Measurements from ENCODE around the gene ELSPBP1. TPM values are rescaled to one million over a fixed set of nuclear protein-coding genes. Genes with fewer than 3 reads are reported as not detected.

ELSPBP1 gene
- total RNA-seq, 1 experiment from 2014 or later = not detected

DNA sequence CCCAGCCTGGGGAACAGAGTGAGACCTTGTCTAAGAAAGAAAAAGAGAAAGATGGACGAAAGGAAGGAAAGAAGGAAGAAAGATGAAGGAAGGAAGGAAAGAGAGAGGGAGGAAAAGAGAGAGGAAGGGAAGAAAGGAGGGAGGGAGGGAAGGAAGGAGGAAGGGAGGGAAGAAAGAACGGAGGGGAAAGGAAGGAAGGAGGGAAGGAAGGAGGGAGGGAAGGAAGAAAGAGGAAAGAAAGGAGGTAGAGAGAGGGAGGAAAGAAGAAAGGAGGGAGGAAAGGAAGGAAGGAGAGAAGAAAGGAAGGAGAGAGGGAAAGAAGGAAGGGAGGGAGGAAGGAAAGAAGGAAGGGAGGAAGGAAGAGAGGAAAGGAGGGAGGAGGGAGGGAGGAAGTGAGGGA is 28.6 kb downstream of the ELSPBP1 start:
- no peak overlapping the region for H3K4me3 Mint-ChIP-seq
- Histone ChIP-seq H3T11ph (ENCODE audit: low read length) (no peak overlapping the region), H4K8ac (replicated peaks; ENCODE audit: insufficient read length, low read depth, low read length) (no peak overlapping the region), H2AK5ac (ENCODE audit: insufficient read length, low read length) (no peak overlapping the region), H3K79me2 (ENCODE audit: insufficient read depth, low read length) (no peaks in the 10 kb centered on the region), H2AFZ (ENCODE audit: low read length) (no peak overlapping the region), H2BK12ac (ENCODE audit: insufficient read length, low read depth, low read length) (no peak overlapping the region), H4K20me1 (ENCODE audit: control insufficient read depth, insufficient read depth, insufficient read length) (no peaks in the 10 kb centered on the region), H3K27ac (ENCODE audit: insufficient read length, low read depth, low read length) (no peak overlapping the region), H3K9me3 (ENCODE audit: control insufficient read depth, low read depth, low read length) (no peaks in the 10 kb centered on the region), H3K4me1 (ENCODE audit: insufficient read depth, low read length) (no peaks in the 10 kb centered on the region), H2BK15ac (ENCODE audit: low read depth, low read length) (no peak overlapping the region), H2BK5ac (ENCODE audit: insufficient read length, low read length) (no peak overlapping the region), H4K91ac (ENCODE audit: insufficient read length, low read depth, low read length) (no peak overlapping the region), H3K79me1 (ENCODE audit: insufficient read depth, low read depth, low read length, poor library complexity, severe bottlenecking) (no peaks in the 10 kb centered on the region), H3K4ac (ENCODE audit: low read depth, low read length) (no peak overlapping the region), H3K4me2 (ENCODE audit: insufficient read depth, insufficient read length, low read length) (no peak overlapping the region), H2BK20ac (ENCODE audit: low read depth, low read length, poor library complexity, severe bottlenecking) (no peak overlapping the region), H3K18ac (ENCODE audit: insufficient read length, low read depth, low read length) (no peak overlapping the region), H3K14ac (ENCODE audit: insufficient read depth, low read length) (no peak overlapping the region), H3K9ac (ENCODE audit: extremely low read depth, insufficient read length, low read length) (no peak overlapping the region), H3K27me3 (ENCODE audit: insufficient read depth, low read length) (no peaks in the 10 kb centered on the region), H3K56ac (ENCODE audit: insufficient read length, low read depth, low read length) (no peak overlapping the region), H3K23me2 (ENCODE audit: insufficient read length, low read depth, low read length, poor library complexity, severe bottlenecking) (no peaks in the 10 kb centered on the region), H2BK120ac (ENCODE audit: low read depth, low read length, poor library complexity, severe bottlenecking) (no peak overlapping the region), H3K23ac (ENCODE audit: insufficient read length, low read depth, low read length) (no peak overlapping the region), H4K5ac (ENCODE audit: insufficient read length, low read depth, low read length) (no peak overlapping the region)
- peak overlapping the region in 1 of 3 experiments; percentile 17; a peak in 1 of 7 replicates for H3K27ac Mint-ChIP-seq
- TF ChIP-seq, protein P1, sequence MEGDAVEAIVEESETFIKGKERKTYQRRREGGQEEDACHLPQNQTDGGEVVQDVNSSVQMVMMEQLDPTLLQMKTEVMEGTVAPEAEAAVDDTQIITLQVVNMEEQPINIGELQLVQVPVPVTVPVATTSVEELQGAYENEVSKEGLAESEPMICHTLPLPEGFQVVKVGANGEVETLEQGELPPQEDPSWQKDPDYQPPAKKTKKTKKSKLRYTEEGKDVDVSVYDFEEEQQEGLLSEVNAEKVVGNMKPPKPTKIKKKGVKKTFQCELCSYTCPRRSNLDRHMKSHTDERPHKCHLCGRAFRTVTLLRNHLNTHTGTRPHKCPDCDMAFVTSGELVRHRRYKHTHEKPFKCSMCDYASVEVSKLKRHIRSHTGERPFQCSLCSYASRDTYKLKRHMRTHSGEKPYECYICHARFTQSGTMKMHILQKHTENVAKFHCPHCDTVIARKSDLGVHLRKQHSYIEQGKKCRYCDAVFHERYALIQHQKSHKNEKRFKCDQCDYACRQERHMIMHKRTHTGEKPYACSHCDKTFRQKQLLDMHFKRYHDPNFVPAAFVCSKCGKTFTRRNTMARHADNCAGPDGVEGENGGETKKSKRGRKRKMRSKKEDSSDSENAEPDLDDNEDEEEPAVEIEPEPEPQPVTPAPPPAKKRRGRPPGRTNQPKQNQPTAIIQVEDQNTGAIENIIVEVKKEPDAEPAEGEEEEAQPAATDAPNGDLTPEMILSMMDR (conservative IDR thresholded peaks at IDR 0.05) = no peak
- peaks cover 0 to 3% of the 10 kb centered on the region in 2 experiments; a peak in 1 of 5 replicates for H3K9me3 Mint-ChIP-seq
- no CpG with 5 or more reads among the region's 2 CpGs for WGBS (ENCODE audit: extremely low coverage, insufficient read length, low lambda C conversion rate)
- H3K4me1 Mint-ChIP-seq = peaks cover 9 to 22% of the 10 kb centered on the region in 2 experiments
- DNase-seq = no peak
- no peaks in the 10 kb centered on the region for H3K36me3 Mint-ChIP-seq (ENCODE audit: insufficient read depth in 1 of 3, low read depth in 3 of 3)
- H3K27me3 Mint-ChIP-seq (ENCODE audit: low read depth) = peaks cover 20% of the 10 kb centered on the region

All from H9 (cell line).